ENCODE measurements around the gene TLX1. TPM values are rescaled to one million over a fixed set of nuclear protein-coding genes. Genes with fewer than 3 reads are reported as not detected.

Gene TLX1
- total RNA-seq, 2 experiments from 2014 or later, result not detected

DNA sequence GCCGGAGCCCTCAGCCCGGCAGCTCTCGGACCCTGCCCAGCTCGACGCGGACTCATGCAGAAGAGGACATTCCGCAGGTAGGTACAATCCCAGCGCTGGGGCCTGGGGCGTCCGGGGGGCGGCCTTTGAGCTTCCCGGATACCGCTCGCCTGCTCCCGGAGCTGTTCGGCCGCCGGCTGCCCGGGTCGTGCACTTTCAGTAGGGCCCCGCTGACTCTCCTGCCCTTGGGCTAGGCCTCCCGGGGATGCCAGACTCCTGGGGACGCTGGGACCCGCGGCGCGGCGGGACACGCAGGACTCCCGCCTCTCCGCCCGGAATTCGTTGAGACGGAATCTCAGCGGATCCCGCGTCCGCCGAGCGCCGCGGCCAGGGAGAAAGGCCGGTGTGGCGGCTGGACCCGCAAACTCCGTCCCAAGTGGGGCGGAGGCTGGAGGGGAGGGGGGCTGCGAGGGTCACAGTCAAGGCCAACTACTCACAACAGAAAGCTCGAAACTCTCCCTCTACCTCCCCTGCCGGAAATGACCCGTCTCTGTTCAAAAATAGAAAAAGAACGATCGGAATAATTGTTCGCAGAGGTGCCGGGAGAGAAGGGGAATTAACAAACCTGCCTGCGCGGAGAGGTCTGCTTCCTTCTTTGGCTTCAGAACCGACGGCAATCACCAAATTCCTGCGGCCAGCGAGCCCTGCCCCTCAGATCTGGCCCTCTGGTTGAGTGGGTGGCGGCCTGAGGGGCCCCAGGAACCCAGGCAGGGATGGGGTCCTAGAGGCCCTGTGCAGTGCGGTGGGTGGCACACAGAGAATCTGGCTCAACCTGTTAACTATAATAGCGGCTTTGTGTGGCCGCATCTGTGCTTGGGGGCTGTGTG lies 9.2 kb downstream of the TLX1 start:
- peak overlapping the region; percentile 30 for H3K4me3 Mint-ChIP-seq
- Histone ChIP-seq H3K9me3 (ENCODE audit: control insufficient read depth in 1 of 2, insufficient read depth in 1 of 2, low read length in 2 of 2) (peaks cover 0 to 36% of the 10 kb centered on the region in 2 experiments), H3K4me1 (ENCODE audit: insufficient read depth, low read length) (peaks cover 34% of the 10 kb centered on the region), H3K4me3 (ENCODE audit: low read length) (peak overlapping the region; percentile 19), H3K27ac (ENCODE audit: low read depth in 1 of 2, low read length in 2 of 2) (no peak overlapping the region), H3K27me3 (ENCODE audit: control insufficient read depth in 1 of 2, insufficient read depth in 2 of 2, low read length in 2 of 2) (peaks cover 89 to 99% of the 10 kb centered on the region in 2 experiments), H3K36me3 (ENCODE audit: insufficient read depth, low read length) (no peaks in the 10 kb centered on the region)
- H3K27me3 Mint-ChIP-seq, result peaks cover 95% of the 10 kb centered on the region
- no peaks in the 10 kb centered on the region for H3K9me3 Mint-ChIP-seq
- no peak for DNase-seq
- TF ChIP-seq CTCF (IDR thresholded peaks at IDR 0.05), result no peak
- intact Hi-C loops (cut with DNase I, micrococcal nuclease), result loop anchor here (5.0 kb wide), 2 partner anchors 88 to 98 kb away; no protein-coding TSS in a partner anchor
- peaks cover 29% of the 10 kb centered on the region for H3K4me1 Mint-ChIP-seq (ENCODE audit: low read depth)
- no peak for ATAC-seq (ENCODE audit: poor library complexity)
- CTCF ChIA-PET, result interaction anchor here (0.8 to 6.7 kb wide), 2 partner anchors 18 to 43 kb away, joined by 3 to 151 read pairs; no protein-coding TSS in a partner anchor
- no peak overlapping the region for H3K27ac Mint-ChIP-seq
- POLR2A ChIA-PET, result interaction anchor here (1.2 to 1.6 kb wide), 2 partner anchors 19 to 45 kb away, joined by 4 read pairs; no protein-coding TSS in a partner anchor
- no peaks in the 10 kb centered on the region for H3K36me3 Mint-ChIP-seq (ENCODE audit: low read depth)

- CTCF ChIA-PET, result interaction anchor here (0.6 to 6.7 kb wide), 14 partner anchors 9 to 1562 kb away, joined by 3 to 151 read pairs (median 8); partner anchors contain the start of genes KAZALD1 and TLX1
- peaks cover 89 to 99% of the 10 kb centered on the region in 2 experiments for H3K27me3 ChIP-seq (ENCODE audit: control insufficient read depth in 1 of 2, insufficient read depth in 2 of 2, low read length in 2 of 2)
- peak overlapping the region; percentile 30 for H3K4me3 Mint-ChIP-seq
Measured at GRCh38 chr10:101140950-101141615, 10.0 kb downstream of the TLX1 start.

More at GRCh38 chr10:101140950-101141615, 10.0 kb downstream of the TLX1 start:
- H3K36me3 ChIP-seq (ENCODE audit: insufficient read depth, low read length), result no peaks in the 10 kb centered on the region
- Mint-ChIP-seq H3K27ac (no peak overlapping the region), H3K4me1 (ENCODE audit: low read depth) (peaks cover 21% of the 10 kb centered on the region), H3K36me3 (ENCODE audit: low read depth) (no peaks in the 10 kb centered on the region), H3K9me3 (no peaks in the 10 kb centered on the region), H3K27me3 (peaks cover 95% of the 10 kb centered on the region)
- peaks cover 36% of the 10 kb centered on the region for H3K4me1 ChIP-seq (ENCODE audit: insufficient read depth, low read length)
- no peak overlapping the region for H3K27ac ChIP-seq (ENCODE audit: low read depth in 1 of 2, low read length in 2 of 2)
- H3K4me3 ChIP-seq (ENCODE audit: low read length), result no peak overlapping the region
- ATAC-seq (ENCODE audit: poor library complexity), result no peak
- no peak for TF ChIP-seq CTCF (IDR thresholded peaks at IDR 0.05)
- intact Hi-C loops (cut with DNase I, micrococcal nuclease), result loop anchor here (5.0 kb wide), 2 partner anchors 89 to 99 kb away; no protein-coding TSS in a partner anchor
- no peak for DNase-seq
- H3K9me3 ChIP-seq (ENCODE audit: control insufficient read depth in 1 of 2, insufficient read depth in 1 of 2, low read length in 2 of 2), result peaks cover 0 to 41% of the 10 kb centered on the region in 2 experiments
- POLR2A ChIA-PET, result interaction anchor here (1.4 to 1.7 kb wide), 3 partner anchors 19 to 49 kb away, joined by 4 to 23 read pairs (median 5); no protein-coding TSS in a partner anchor

Data from CD4-positive, alpha-beta T cell (primary cell).